PFSK-1 (cell line): ENCODE data around the gene RTF1.

Source experiments
- FOXP2 ChIP-seq: optimal IDR thresholded peaks from 2 replicates; pipeline ENCODE3; 2011; ENCODE audit warnings: borderline replicate concordance, control low read depth, inconsistent platforms; ENCODE audit not compliant: insufficient read depth; ENCODE audit errors: extremely low read length, extremely low read depth
- POLR2AphosphoS5 ChIP-seq: IDR thresholded peaks from 2 replicates; pipeline ENCODE4 v1.6.1; 2012; ENCODE audit warnings: low read depth, mild to moderate bottlenecking, control low read depth, low read length, moderate library complexity
- REST ChIP-seq, 2 experiments: IDR thresholded peaks; 2 replicates each; pipeline versions ENCODE4 v1.6.1 to v1.8.0; 2011 to 2012; ENCODE audit warnings: low read depth in 2 of 2, low read length in 2 of 2, control low read depth in 1 of 2, inconsistent platforms in 1 of 2, mild to moderate bottlenecking in 1 of 2, moderate library complexity in 1 of 2; ENCODE audit not compliant: insufficient read depth in 1 of 2
- TAF1 ChIP-seq: IDR thresholded peaks from 2 replicates; pipeline ENCODE4 v1.6.1; 2012; ENCODE audit warnings: low read length, control low read depth, borderline replicate concordance; ENCODE audit not compliant: insufficient read depth

GRCh38 chr15:41493205-41493901 is 76.5 kb downstream of the RTF1 start, which contains the start of gene ITPKA:
- TF ChIP-seq POLR2AphosphoS5, result no peak
- no peak for TF ChIP-seq REST (IDR thresholded peaks at IDR 0.05; ENCODE audit: insufficient read depth in 1 of 2, low read depth in 2 of 2, low read length in 2 of 2)
- TF ChIP-seq TAF1, result no peak
- no peak for TF ChIP-seq FOXP2
